RWPE1 (cell line): ENCODE results near the gene CDK6.
A peak's percentile ranks its signal among the peaks of the same experiment; 100 is the strongest.
"Not testable (repeated sequence)": the region's sequence is repeated elsewhere in the genome, so short reads cannot be mapped to it uniquely, and the experiment has no call there.

ENCODE experiments used
- CTCF ChIA-PET: fragments of 350-600 bp; sonication (Branson Sonifier 250); formaldehyde crosslinking; extraction: SDS; loops from one replicate; lab custom pipeline; 2021; lab: Yijun Ruan, JAX
- POLR2A ChIA-PET: fragments of 400-600 bp; formaldehyde crosslinking; extraction: SDS; loops from one replicate; lab custom pipeline; 2020; ENCODE audit warnings: antibody characterized with exemption; ENCODE audit not compliant: low non-redundant PET; lab: Yijun Ruan, JAX
- DNase-seq: peaks from one replicate; pipeline ENCODE4 v3.0.0; 2012; ENCODE audit warnings: low spot score
- H3K27ac ChIP-seq: fragments of 450-650 bp; 2 replicates; pipeline ENCODE4 v1.5.1; 2017
- TF ChIP-seq, protein P1 (sequence below): fragments of 450-650 bp; conservative IDR thresholded peaks from 2 replicates; pipeline ENCODE4 v1.5.1; 2017; ENCODE audit warnings: low read depth, mild to moderate bottlenecking

The CDK6 gene

GRCh38 chr7:92749832-92750446 is 86.4 kb downstream of the CDK6 start:
- TF ChIP-seq, protein P1, sequence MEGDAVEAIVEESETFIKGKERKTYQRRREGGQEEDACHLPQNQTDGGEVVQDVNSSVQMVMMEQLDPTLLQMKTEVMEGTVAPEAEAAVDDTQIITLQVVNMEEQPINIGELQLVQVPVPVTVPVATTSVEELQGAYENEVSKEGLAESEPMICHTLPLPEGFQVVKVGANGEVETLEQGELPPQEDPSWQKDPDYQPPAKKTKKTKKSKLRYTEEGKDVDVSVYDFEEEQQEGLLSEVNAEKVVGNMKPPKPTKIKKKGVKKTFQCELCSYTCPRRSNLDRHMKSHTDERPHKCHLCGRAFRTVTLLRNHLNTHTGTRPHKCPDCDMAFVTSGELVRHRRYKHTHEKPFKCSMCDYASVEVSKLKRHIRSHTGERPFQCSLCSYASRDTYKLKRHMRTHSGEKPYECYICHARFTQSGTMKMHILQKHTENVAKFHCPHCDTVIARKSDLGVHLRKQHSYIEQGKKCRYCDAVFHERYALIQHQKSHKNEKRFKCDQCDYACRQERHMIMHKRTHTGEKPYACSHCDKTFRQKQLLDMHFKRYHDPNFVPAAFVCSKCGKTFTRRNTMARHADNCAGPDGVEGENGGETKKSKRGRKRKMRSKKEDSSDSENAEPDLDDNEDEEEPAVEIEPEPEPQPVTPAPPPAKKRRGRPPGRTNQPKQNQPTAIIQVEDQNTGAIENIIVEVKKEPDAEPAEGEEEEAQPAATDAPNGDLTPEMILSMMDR: no peak

DNA sequence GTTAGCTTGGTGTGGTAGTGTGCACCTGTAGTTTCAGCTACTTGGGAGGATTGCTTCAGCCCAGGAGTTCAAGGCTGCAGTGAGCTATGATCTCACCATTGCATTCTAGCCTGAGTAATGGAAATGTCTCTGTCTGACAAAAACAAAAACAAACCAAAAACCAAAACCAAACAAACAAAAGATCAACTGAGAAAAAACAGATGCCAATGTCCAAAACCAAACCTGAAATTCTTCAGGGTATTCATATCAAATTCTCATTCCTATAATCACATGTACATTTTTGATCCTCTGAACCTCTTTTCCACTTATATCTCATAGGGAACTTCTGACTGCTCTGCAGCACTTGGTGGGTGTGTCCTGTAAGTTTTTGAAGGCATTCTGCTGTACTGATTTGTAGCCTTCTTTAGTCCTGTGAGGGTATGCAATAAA is 87.0 kb downstream of the CDK6 start:
- ChIA-PET POLR2A (interaction anchor here (0.7 kb wide), 1 partner anchor 42 kb away, joined by 5 read pairs; no protein-coding TSS in a partner anchor), CTCF (interaction anchor here (0.5 kb wide), 1 partner anchor 128 kb away, joined by 3 read pairs; no protein-coding TSS in a partner anchor)
- H3K27ac ChIP-seq: no peak overlapping the region
- TF ChIP-seq, protein P1: no peak
- no peak for DNase-seq

More at GRCh38 chr7:92749832-92750446, 86.4 kb downstream of the CDK6 start:
- no peak for DNase-seq
- CTCF ChIA-PET: no interaction called here
- H3K27ac ChIP-seq: no peak overlapping the region
- POLR2A ChIA-PET: no interaction called here

- DNase-seq: no peak
- TF ChIP-seq, protein P1: no peak
- ChIA-PET CTCF (interaction anchor here (0.5 kb wide), 1 partner anchor 127 kb away, joined by 3 read pairs; no protein-coding TSS in a partner anchor), POLR2A (no interaction called here)
- peak overlapping the region; percentile 25 for H3K27ac ChIP-seq
Measured at GRCh38 chr7:92748495-92748894, 87.9 kb downstream of the CDK6 start.

DNA sequence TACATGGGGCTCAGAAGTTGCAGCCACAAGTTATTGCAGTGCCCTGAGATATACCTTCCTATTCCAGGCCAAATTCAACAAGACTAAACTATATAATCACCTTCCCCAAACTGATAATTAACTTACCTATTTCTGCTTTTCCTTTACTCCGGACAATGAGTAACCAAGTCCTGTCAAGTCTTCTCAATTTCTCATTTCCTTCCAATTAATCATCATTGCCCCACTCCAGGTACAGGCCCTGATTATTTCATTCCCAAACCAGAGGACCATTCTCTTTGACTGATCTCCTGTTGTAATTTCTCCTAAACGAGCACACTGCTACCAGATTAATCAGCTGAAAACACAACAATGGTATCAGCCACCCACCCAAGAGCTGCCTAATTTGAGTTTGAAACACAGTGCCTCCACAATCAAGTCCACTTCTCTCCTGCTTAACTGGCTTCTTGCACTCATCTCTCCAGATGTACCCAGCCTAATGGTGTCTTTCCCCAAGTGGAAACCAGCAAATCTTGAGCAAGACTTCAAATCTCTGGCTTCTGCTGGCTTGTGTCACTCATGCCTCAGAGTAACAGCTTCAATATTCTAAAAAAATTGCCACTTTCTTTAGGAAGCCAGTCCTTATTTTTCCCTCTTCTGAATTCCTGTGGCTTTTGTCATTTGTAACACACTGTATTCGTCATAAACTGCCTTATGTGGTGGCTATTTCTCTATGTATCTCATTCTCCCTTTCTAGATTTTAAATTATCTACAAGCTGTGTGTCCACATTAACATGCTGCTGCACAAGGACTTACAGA is 89.1 kb downstream of the CDK6 start:
- DNase-seq: peak; percentile 36
- POLR2A ChIA-PET: no interaction called here
- TF ChIP-seq, protein P1: no peak
- H3K27ac ChIP-seq: no peak overlapping the region
- CTCF ChIA-PET: interaction anchor here (0.6 kb wide), 1 partner anchor 205 kb away, joined by 3 read pairs; no protein-coding TSS in a partner anchor

- ChIA-PET POLR2A (no interaction called here), CTCF (no interaction called here)
- no peak for DNase-seq
- H3K27ac ChIP-seq: no peak overlapping the region
- TF ChIP-seq, protein P1: no peak
Measured at GRCh38 chr7:92745241-92745640, 91.1 kb downstream of the CDK6 start.

GRCh38 chr7:92744180-92744579 is 92.2 kb downstream of the CDK6 start:
- POLR2A ChIA-PET, CTCF ChIA-PET, DNase-seq, H3K27ac ChIP-seq: not testable (repeated sequence)
